ACC112 (cell line): ENCODE measurements around the gene PHAX.
A peak's percentile ranks its signal among the peaks of the same experiment; 100 is the strongest.
"Not testable (repeated sequence)": the region's sequence is repeated elsewhere in the genome, so short reads cannot be mapped to it uniquely, and the experiment has no call there.

ENCODE experiments used
- H2AFZ ChIP-seq: fragments of 200-600 bp; sonication (generic); one replicate; pipeline ENCODE4 v1.6.0; 2017; ENCODE audit warnings: antibody characterized with exemption, low read length; ENCODE audit not compliant: unreplicated experiment
- H3K27ac ChIP-seq: fragments of 200-600 bp; sonication (generic); 2 replicates; pipeline ENCODE4 v1.5.1; 2014; ENCODE audit warnings: low read depth, mild to moderate bottlenecking, antibody characterized with exemption, low read length, moderate library complexity
- H3K27me3 ChIP-seq: fragments of 200-600 bp; sonication (generic); 2 replicates; pipeline ENCODE4 v1.6.1; 2014; ENCODE audit warnings: mild to moderate bottlenecking, antibody characterized with exemption, low read length, moderate library complexity, mixed read lengths; ENCODE audit not compliant: insufficient read depth
- H3K36me3 ChIP-seq: fragments of 200-600 bp; sonication (generic); 2 replicates; pipeline ENCODE4 v1.6.1; 2016; ENCODE audit warnings: mild to moderate bottlenecking, antibody characterized with exemption, low read length, moderate library complexity, mixed read lengths; ENCODE audit not compliant: insufficient read depth
- H3K4me1 ChIP-seq: fragments of 200-600 bp; sonication (generic); one replicate; pipeline ENCODE4 v1.6.1; 2016; ENCODE audit warnings: low read length, mixed read lengths; ENCODE audit not compliant: insufficient read depth, unreplicated experiment, control insufficient read depth
- H3K4me3 ChIP-seq: fragments of 200-600 bp; sonication (generic); 2 replicates; pipeline ENCODE4 v1.5.1; 2014; ENCODE audit warnings: mild to moderate bottlenecking, low read depth, low read length
- H3K79me2 ChIP-seq: fragments of 200-600 bp; sonication (generic); one replicate; pipeline ENCODE4 v1.6.0; 2016; ENCODE audit warnings: low read length; ENCODE audit not compliant: control insufficient read depth, unreplicated experiment, insufficient read depth

PHAX gene

DNA sequence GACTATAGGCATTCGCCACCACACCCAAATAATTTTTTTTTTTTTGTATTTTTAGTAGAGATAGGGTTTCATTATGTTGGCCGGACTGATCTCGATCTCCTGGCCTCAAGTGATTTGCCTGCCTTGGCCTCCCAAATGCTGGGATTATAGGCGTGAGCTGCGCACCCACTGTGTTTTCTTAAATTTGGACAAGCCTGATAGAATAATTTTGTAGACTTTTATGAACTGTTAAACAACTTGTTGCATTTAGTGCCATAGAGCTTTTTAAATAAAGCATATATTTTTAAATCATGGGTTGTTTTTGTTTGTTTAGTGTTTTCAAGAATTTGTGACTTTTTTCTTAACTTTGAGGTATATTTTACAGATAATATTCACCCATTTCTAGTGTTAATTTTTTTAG is 4.8 kb downstream of the PHAX start:
- no peak overlapping the region for H2AFZ ChIP-seq
- H3K79me2 ChIP-seq = peaks cover 83% of the 10 kb centered on the region
- no peak overlapping the region for H3K27ac ChIP-seq
- H3K36me3 ChIP-seq = peaks cover 36% of the 10 kb centered on the region
- peaks cover 11% of the 10 kb centered on the region for H3K4me1 ChIP-seq
- H3K27me3 ChIP-seq = no peaks in the 10 kb centered on the region
- H3K4me3 ChIP-seq = peak overlapping the region; percentile 25; the same call in 1 of the 2 replicates

DNA sequence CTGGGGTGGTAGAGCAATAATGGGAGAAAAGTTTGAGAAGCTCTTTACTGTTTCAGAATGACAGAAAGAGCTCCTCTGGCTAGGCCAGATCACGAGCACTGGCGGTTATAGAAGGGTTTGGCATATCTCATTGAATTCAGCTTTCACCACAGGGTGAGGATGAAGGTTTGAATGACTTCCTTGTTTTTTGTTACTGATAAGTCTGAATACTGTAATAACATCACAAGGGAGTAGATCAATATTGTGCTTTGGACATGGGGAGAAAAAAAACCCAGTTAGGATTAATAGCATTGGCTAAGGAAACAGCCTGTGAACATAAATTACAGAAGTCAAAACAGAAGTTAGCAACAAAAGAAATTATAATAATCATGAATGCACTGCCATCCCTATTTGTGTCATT is 9.4 kb downstream of the PHAX start:
- peaks cover 76% of the 10 kb centered on the region for H3K79me2 ChIP-seq
- peaks cover 7% of the 10 kb centered on the region for H3K4me1 ChIP-seq
- H2AFZ ChIP-seq = no peak overlapping the region
- no peaks in the 10 kb centered on the region for H3K27me3 ChIP-seq
- H3K4me3 ChIP-seq = no peak overlapping the region
- H3K27ac ChIP-seq = no peak overlapping the region
- peaks cover 29% of the 10 kb centered on the region for H3K36me3 ChIP-seq

DNA sequence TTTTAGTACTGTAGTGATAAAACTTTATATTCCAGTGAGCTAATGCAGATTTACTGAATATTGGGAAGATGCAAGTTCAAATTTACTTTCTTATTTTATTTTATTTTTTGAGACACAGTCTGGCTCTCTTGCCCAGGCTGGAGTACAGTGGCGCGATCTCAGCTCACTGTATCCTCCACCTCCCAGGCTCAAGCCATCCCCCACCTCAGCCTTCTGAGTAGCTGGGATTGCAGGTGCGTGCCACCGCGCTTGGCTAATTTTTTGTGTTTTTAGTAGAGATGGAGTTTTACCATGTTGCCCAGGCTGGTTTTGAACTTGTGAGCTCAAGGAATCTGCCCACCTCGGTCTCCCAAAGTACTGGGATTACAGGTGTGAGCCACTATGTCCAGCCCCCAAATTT is 9.9 kb downstream of the PHAX start:
- H3K79me2 ChIP-seq = peaks cover 76% of the 10 kb centered on the region
- H3K4me1 ChIP-seq = peaks cover 4% of the 10 kb centered on the region
- no peaks in the 10 kb centered on the region for H3K27me3 ChIP-seq
- no peak overlapping the region for H3K4me3 ChIP-seq
- peaks cover 28% of the 10 kb centered on the region for H3K36me3 ChIP-seq
- H2AFZ ChIP-seq = no peak overlapping the region
- H3K27ac ChIP-seq = no peak overlapping the region

DNA sequence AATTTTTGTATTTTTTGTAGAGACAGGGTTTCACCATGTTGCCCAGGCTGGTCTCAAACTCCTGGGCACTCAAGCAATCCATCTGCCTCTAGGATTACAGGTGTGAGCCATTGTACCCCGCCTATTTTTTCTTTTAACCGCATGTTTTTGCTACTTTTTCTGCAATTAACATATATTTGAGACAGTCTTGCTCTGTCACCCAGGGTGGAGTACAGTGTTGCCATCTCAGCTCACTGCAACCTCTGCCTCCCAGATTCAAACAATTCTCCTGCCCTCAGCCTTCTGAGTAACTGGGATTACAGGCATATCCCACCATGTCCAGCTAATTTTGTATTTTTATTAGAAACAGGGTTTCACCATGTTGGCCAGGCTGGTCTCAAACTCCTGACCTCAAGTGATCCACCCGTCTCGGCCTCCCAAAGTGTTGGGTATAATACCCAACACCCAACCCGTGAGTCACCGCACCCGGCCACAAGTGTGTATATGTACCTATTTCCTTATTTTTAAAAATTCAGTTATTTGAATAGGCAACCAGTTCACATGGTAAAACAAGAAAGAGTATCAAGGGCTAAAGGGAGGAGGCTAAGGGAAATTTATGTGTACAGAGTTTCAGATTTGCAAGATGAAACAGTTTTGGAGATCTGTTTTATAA is 13.3 kb downstream of the PHAX start:
- peaks cover 20% of the 10 kb centered on the region for H3K36me3 ChIP-seq
- no peak overlapping the region for H2AFZ ChIP-seq
- H3K27me3 ChIP-seq = no peaks in the 10 kb centered on the region
- peaks cover 48% of the 10 kb centered on the region for H3K79me2 ChIP-seq
- no peaks in the 10 kb centered on the region for H3K4me1 ChIP-seq
- H3K4me3 ChIP-seq = no peak overlapping the region
- H3K27ac ChIP-seq = no peak overlapping the region

DNA sequence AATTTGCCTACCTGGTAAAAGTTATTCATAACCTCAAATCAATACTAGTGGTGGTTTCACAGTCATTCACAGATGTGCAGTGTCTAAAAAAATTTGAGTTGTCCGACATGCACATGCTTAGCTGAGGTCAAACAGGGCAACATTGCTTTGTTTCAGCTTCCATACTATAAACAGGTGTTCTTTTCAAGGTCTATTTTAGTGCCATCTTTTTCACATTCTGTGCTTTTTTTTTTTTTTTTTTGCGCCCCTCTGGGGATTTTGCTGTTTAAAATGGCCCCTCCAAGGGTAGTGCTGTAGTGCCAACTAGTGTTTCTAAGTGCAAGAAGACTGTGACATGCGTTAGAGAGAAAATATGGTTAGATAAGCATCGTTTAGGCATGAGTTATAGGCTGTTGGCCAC is 14.5 kb downstream of the PHAX start:
- no peak overlapping the region for H3K27ac ChIP-seq
- H3K4me3 ChIP-seq = no peak overlapping the region
- H3K27me3 ChIP-seq = no peaks in the 10 kb centered on the region
- H3K79me2 ChIP-seq = peaks cover 43% of the 10 kb centered on the region
- H3K36me3 ChIP-seq = peaks cover 22% of the 10 kb centered on the region
- H3K4me1 ChIP-seq = no peaks in the 10 kb centered on the region
- H2AFZ ChIP-seq = no peak overlapping the region

DNA sequence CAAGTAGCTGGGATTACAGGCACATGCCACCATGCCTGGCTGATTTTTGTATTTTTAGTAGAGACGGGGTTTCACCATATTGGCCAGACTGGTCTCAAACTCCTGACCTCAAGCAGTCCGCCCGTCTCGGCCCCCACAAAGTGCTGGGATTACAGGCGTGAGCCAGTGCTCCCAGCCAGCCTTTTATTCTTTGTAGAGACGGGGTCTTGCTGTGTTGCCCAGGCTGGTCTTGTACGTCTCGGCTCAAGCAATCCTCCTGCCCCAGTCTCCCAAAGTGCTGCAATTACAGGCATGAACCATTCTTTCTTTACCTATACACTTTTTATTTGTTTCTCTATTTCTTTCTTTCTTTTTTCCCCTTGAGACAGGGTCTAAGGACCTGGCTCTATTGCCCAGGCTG is 16.9 kb downstream of the PHAX start:
- H3K4me3 ChIP-seq, H3K27ac ChIP-seq, H3K4me1 ChIP-seq, H2AFZ ChIP-seq, H3K27me3 ChIP-seq: not testable (repeated sequence)
- peaks cover 22% of the 10 kb centered on the region; the same call in 1 of the 2 replicates for H3K36me3 ChIP-seq
- H3K79me2 ChIP-seq = peaks cover 23% of the 10 kb centered on the region

DNA sequence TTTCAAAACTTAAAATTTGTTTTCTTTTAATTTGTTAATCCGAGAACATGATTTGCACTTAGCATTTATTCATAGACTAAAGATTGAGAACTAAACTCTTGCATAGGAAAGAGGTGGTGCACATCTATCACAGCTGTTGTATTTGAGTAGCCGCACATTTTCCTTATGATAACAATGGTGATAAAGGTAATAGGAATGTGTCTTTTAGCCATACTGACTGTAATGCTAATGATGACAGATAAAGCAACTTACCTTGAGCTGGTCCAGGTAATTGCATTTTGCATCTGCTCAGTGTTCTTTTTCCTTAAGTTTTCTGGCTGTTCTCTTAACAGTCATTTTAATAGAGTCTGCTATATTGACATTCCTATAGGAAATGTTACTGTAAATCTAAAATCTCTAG is 19.0 kb downstream of the PHAX start:
- peaks cover 32% of the 10 kb centered on the region for H3K36me3 ChIP-seq
- peaks cover 15% of the 10 kb centered on the region for H3K4me1 ChIP-seq
- H3K27ac ChIP-seq = no peak overlapping the region
- H2AFZ ChIP-seq = no peak overlapping the region
- H3K79me2 ChIP-seq = peaks cover 9% of the 10 kb centered on the region
- no peak overlapping the region for H3K4me3 ChIP-seq
- no peaks in the 10 kb centered on the region for H3K27me3 ChIP-seq

DNA sequence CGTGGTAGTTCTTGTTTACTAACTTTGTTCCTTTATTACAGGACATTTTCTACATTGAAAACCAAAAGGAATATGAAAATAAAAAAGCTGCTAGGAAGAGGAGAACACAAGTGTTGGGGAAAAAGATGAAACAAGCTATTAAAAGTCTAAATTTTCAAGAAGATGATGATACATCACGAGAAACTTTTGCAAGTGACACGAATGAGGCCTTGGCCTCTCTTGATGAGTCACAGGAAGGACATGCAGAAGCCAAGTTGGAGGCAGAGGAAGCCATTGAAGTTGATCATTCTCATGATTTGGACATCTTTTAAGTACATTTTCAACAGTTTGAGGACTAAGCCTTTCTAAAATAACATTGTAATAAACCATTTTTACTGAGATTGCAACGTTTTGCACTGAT is 23.8 kb downstream of the PHAX start:
- H3K27ac ChIP-seq = peak overlapping the region; percentile 97
- H3K4me3 ChIP-seq = peak overlapping the region; percentile 59
- H3K36me3 ChIP-seq = peaks cover 35% of the 10 kb centered on the region
- H3K27me3 ChIP-seq = no peaks in the 10 kb centered on the region
- peaks cover 24% of the 10 kb centered on the region for H3K4me1 ChIP-seq
- H2AFZ ChIP-seq = peak overlapping the region; percentile 26
- peaks cover 5% of the 10 kb centered on the region for H3K79me2 ChIP-seq

DNA sequence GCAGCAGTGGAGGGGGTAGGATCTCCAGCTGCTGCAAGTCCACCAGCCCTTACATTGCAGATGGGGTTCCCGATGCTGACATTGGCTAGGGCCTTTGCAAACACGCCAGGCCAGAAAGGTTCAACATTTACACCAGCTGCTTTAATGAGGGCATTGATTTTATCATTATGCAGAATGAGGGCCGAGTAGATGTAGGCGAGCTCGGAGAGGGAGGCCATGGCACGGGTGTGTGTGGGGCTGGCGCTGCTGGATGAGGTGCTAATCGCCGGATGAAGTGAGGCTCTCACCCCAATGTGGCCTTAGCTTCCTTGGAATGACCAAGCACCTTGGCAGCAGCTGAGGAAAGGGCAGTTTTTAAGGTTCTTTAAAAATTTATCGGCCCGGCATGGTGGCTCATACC is 27.4 kb downstream of the PHAX start:
- Histone ChIP-seq H3K4me3 (no peak overlapping the region), H3K27me3 (no peaks in the 10 kb centered on the region), H3K36me3 (peaks cover 24% of the 10 kb centered on the region), H3K4me1 (peaks cover 23% of the 10 kb centered on the region), H3K27ac (no peak overlapping the region), H3K79me2 (peaks cover 5% of the 10 kb centered on the region), H2AFZ (no peak overlapping the region)

DNA sequence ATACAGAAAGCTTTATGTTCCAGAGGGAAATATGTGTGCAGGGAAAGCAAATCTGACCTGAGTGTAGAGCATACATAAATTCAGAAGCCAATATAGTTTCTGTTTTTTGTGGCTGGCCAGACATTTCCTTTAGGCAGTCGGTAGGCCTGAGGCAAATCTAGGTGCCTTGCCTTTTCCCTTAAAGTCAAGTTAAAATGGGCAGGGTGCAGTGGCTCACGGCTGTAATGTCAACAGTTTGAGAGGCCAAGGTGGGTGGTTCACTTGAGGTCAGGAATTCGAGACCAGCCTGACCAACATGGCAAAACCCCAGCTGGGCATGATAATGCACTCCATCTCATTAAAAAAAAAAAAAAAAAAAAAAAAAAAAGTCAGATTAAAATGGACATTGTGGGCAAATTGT is 31.2 kb downstream of the PHAX start:
- Histone ChIP-seq H3K4me3 (no peak overlapping the region), H3K36me3 (0 out of 2 replicates have a peak, but pooled peaks cover 4% of the 10 kb centered on the region), H2AFZ (no peak overlapping the region), H3K4me1 (no peaks in the 10 kb centered on the region), H3K27me3 (no peaks in the 10 kb centered on the region), H3K27ac (no peak overlapping the region), H3K79me2 (no peaks in the 10 kb centered on the region)

DNA sequence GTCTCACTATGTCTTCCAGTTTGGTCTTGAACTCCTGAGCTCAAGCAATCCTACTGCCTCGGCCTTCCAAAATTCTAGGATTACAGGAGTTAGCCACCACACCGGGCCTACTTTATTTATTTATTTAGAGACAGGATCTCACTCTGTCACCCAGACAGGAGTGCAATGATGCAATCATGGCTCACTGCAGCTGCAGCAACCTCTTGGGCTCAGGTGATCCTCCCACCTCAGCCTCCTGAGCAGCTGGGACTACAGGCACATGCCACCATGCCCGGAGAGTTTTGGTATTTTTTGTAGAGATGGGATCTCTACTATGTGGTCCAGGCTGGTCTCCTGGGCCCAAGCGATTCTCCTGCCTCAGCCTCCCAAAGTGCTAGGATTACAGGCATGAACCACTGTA is 32.8 kb downstream of the PHAX start:
- Histone ChIP-seq H3K79me2 (no peaks in the 10 kb centered on the region), H3K27me3 (no peaks in the 10 kb centered on the region), H3K27ac (no peak overlapping the region), H3K36me3 (0 out of 2 replicates have a peak, but pooled peaks cover 4% of the 10 kb centered on the region), H3K4me3 (no peak overlapping the region), H2AFZ (no peak overlapping the region), H3K4me1 (no peaks in the 10 kb centered on the region)
